HL-60 (cell line): ENCODE data around the gene ARHGEF6.

Source experiments
- DNase-seq, 2 experiments: peaks; one replicate each; pipeline ENCODE4 v3.0.0-alpha.2; 2010 to 2020; ENCODE audit warnings: low read depth in 1 of 2, low spot score in 1 of 2
- H3K27ac ChIP-seq: fragments of 250-450 bp; sonication (Bioruptor Pico); replicated peaks from 2 replicates; pipeline ENCODE4 v1.5.1; 2020; ENCODE audit warnings: mild to moderate bottlenecking, moderate library complexity
- H3K27me3 ChIP-seq: fragments of 250-450 bp; sonication (Bioruptor Pico); 2 replicates; pipeline ENCODE4 v1.5.1; 2021; ENCODE audit warnings: mild to moderate bottlenecking, moderate library complexity; ENCODE audit not compliant: insufficient read depth, poor library complexity, severe bottlenecking
- H3K4me3 ChIP-seq: replicated peaks from 2 replicates; pipeline ENCODE4 v1.5.1; 2011; ENCODE audit warnings: mild to moderate bottlenecking, control low read depth, low read length; ENCODE audit not compliant: insufficient read depth
- GABPA ChIP-seq: IDR thresholded peaks from 2 replicates; pipeline ENCODE4 v1.6.1; 2012; ENCODE audit warnings: low read depth
- POLR2AphosphoS5 ChIP-seq: IDR thresholded peaks from 2 replicates; pipeline ENCODE4 v1.6.1; 2012; ENCODE audit warnings: low read depth
- SPI1 ChIP-seq: IDR thresholded peaks from 2 replicates; pipeline ENCODE4 v1.6.1; 2012; ENCODE audit warnings: low read depth, mild to moderate bottlenecking, borderline replicate concordance
- TF ChIP-seq, protein P1 (sequence below): IDR thresholded peaks from one replicate; pipeline ENCODE4 v1.5.1; 2011; ENCODE audit warnings: low read length, control low read depth, inconsistent platforms; ENCODE audit not compliant: insufficient read depth
- TF ChIP-seq, protein P2 (sequence below): IDR thresholded peaks from 2 replicates; pipeline ENCODE4 v1.6.1; 2012; ENCODE audit warnings: low read depth; ENCODE audit not compliant: insufficient replicate concordance

ARHGEF6 gene

DNA sequence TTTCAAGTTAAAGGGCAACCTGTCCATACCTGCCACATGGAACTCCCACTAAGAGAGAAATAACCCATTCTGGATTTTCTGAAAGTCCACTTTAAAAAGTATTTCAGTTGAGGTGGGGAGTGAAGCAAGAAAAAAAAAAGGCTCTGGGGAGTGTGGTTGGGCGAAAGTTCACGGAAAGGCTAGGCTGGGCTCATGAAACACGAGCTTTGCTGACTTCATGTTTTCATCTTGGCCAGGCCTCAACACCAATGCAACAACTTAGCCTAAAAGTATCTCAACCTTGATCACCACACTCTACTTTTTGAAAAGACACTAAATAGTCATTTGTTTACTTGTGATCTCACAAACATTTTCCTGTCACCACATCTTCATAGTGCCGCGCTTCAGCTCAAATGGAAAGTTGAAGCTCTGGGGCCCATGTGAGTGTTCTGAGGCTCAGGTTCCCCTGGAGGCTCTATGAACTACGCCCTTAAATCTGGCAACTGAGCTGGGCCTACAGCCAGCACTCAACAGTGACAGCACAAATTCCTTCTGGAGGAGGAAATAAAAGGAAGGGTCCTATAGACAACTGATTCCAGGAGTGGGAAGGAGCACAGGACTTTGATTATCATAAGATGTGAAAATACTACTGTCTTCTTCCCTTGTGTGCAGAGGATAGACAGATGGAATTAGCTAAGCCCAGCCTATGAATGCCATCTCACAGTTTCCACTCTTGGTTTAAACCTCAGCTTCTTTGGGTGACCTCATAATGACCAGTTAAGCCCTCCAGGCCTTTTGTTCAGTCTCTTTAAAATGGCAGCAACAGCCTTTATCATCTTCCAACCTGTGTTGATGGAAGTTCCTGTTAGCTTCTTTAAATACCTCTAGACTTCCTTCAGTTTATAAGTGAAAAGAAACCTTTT, 127.7 kb downstream of the ARHGEF6 start:
- Histone ChIP-seq H3K27ac (no peak overlapping the region), H3K4me3 (no peak overlapping the region), H3K27me3 (no peaks in the 10 kb centered on the region)
- no peak for DNase-seq
- TF ChIP-seq, protein P1, sequence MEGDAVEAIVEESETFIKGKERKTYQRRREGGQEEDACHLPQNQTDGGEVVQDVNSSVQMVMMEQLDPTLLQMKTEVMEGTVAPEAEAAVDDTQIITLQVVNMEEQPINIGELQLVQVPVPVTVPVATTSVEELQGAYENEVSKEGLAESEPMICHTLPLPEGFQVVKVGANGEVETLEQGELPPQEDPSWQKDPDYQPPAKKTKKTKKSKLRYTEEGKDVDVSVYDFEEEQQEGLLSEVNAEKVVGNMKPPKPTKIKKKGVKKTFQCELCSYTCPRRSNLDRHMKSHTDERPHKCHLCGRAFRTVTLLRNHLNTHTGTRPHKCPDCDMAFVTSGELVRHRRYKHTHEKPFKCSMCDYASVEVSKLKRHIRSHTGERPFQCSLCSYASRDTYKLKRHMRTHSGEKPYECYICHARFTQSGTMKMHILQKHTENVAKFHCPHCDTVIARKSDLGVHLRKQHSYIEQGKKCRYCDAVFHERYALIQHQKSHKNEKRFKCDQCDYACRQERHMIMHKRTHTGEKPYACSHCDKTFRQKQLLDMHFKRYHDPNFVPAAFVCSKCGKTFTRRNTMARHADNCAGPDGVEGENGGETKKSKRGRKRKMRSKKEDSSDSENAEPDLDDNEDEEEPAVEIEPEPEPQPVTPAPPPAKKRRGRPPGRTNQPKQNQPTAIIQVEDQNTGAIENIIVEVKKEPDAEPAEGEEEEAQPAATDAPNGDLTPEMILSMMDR, result no peak
- no peak for TF ChIP-seq SPI1

DNA sequence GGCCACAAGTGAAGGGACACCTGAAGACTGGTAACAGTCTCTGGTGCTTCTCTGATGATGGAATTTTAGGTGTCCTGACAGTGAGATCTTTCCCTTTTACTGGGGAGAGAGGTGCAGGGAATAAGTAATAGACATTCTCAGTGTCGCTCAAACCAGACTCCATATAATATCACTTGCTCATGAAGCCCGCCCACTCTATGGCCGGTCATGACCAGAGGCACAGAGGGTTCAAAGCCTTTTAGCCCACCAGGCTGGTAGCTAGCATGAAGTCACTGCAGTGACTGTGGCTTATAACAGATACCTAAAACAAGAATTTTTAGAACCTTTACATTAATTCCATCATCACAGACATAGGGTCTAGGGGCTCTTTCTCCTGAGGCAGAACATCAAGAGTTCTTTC, 129.9 kb downstream of the ARHGEF6 start:
- TF ChIP-seq, protein P2, sequence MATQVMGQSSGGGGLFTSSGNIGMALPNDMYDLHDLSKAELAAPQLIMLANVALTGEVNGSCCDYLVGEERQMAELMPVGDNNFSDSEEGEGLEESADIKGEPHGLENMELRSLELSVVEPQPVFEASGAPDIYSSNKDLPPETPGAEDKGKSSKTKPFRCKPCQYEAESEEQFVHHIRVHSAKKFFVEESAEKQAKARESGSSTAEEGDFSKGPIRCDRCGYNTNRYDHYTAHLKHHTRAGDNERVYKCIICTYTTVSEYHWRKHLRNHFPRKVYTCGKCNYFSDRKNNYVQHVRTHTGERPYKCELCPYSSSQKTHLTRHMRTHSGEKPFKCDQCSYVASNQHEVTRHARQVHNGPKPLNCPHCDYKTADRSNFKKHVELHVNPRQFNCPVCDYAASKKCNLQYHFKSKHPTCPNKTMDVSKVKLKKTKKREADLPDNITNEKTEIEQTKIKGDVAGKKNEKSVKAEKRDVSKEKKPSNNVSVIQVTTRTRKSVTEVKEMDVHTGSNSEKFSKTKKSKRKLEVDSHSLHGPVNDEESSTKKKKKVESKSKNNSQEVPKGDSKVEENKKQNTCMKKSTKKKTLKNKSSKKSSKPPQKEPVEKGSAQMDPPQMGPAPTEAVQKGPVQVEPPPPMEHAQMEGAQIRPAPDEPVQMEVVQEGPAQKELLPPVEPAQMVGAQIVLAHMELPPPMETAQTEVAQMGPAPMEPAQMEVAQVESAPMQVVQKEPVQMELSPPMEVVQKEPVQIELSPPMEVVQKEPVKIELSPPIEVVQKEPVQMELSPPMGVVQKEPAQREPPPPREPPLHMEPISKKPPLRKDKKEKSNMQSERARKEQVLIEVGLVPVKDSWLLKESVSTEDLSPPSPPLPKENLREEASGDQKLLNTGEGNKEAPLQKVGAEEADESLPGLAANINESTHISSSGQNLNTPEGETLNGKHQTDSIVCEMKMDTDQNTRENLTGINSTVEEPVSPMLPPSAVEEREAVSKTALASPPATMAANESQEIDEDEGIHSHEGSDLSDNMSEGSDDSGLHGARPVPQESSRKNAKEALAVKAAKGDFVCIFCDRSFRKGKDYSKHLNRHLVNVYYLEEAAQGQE, result no peak
- TF ChIP-seq SPI1 (no peak), POLR2AphosphoS5 (no peak), GABPA (no peak)
- TF ChIP-seq, protein P1, result no peak
- H3K27ac ChIP-seq, result no peak overlapping the region
- no peaks in the 10 kb centered on the region for H3K27me3 ChIP-seq
- no peak for DNase-seq
- H3K4me3 ChIP-seq, result no peak overlapping the region

DNA sequence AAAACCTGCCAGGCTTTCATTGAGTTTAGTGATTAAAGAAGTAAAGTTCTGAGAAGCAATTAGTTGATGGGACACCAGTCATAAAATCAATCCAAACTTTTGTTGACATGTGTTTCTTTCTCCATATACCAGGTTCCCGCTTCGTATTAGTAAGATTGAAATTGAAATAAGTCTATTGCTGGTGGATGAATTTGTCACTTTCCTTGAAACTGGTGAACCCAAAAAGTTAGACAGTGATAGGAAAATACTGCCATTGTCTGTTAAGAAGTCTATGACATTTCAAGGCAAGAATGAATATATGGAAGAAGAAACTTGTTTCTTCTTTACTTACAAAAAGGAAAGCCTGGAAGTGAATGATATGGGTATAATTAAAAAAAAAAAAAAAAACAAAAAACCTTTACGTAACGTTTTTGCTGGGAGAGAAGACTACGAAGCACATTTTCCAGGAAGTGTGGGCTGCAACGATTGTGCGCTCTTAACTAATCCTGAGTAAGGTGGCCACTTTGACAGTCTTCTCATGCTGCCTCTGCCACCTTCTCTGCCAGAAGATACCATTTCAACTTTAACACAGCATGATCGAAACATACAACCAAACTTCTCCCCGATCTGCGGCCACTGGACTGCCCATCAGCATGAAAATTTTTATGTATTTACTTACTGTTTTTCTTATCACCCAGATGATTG, 132.9 kb downstream of the ARHGEF6 start, which contains the start of gene CD40LG:
Gene CD40LG (plus strand): TSS at position 482 of the 684 bp plus-strand sequence. CDS start 91 bp downstream, at position 573.
- H3K27ac ChIP-seq, result no peak within 1 kb of the TSS
- no peak for DNase-seq
- H3K27me3 ChIP-seq, result no peaks in the 10 kb centered on the region
- TF ChIP-seq SPI1 (no peak), POLR2AphosphoS5 (no peak), GABPA (no peak)
- TF ChIP-seq, protein P2, result no peak
- TF ChIP-seq, protein P1, result no peak
- no peak within 1 kb of the TSS for H3K4me3 ChIP-seq
